ENCODE results near the gene LIX1.

DNA sequence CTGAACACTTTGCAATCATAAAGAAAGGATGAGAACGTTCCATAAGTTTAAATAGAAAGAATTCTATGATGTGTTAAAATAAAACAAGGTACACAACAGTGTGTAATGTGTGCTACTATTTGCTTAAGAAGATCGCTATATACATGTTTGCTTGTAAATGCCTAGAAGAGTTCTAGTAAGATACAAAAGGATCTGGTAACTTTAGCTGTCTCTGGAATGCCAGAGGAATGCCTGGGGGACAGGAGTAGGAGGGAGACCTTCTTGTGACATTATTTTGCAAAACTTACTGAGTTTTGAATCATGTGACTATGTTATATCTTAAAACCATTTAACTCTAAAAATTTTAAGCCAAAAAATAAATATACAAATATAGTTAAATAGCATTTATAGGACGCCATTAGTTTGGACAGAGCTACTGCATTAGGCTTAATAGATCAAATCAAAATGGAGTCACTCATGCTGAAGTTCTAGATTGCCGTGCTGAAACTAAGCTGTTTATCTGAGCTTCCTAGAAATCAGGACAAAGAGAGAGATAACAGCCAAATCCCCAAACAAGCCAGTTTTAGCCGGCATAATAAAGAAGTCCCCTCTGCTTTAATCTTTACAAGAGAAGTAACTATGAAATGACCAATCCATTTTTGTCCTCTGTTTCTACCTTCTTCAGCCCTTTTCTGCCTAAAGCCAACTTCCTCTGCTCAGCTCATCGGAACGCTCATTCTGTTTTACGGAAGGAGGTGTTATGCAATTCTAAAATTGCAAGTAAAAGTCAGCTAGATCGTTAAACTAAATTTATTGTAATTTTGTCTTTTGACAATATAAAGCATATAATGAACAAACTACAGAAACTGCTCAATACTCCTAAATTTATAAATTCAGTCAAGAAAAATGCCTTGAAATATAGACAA is 44.8 kb downstream of the LIX1 start:
- TF ChIP-seq, protein P1, sequence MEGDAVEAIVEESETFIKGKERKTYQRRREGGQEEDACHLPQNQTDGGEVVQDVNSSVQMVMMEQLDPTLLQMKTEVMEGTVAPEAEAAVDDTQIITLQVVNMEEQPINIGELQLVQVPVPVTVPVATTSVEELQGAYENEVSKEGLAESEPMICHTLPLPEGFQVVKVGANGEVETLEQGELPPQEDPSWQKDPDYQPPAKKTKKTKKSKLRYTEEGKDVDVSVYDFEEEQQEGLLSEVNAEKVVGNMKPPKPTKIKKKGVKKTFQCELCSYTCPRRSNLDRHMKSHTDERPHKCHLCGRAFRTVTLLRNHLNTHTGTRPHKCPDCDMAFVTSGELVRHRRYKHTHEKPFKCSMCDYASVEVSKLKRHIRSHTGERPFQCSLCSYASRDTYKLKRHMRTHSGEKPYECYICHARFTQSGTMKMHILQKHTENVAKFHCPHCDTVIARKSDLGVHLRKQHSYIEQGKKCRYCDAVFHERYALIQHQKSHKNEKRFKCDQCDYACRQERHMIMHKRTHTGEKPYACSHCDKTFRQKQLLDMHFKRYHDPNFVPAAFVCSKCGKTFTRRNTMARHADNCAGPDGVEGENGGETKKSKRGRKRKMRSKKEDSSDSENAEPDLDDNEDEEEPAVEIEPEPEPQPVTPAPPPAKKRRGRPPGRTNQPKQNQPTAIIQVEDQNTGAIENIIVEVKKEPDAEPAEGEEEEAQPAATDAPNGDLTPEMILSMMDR (IDR thresholded peaks at IDR 0.05), result no peak
- no peak for TF ChIP-seq POLR2A (IDR thresholded peaks at IDR 0.05)
